Adipose tissue (tissue), 3 donors: ENCODE results near the gene GBA2. TPM values are rescaled to one million over a fixed set of nuclear protein-coding genes. Genes with fewer than 3 reads are reported as not detected.

Experiments used
- H3K27ac ChIP-seq: one replicate; pipeline ENCODE4 v1.5.1; 2013; ENCODE audit warnings: low read depth, low read length
- WGBS, 3 donors: extraction: QIAGEN DNeasy Blood & Tissue Kit; methylation state at CpG; one replicate each; pipeline ENCODE4 v1.1.7; 2013; 5-methylcytosine and 5-hydroxymethylcytosine counted together
- polyA plus RNA-seq, 3 donors: library from polyadenylated mRNA; stranded (reverse); fragments of 200-250 nt; gene quantifications; one replicate each; pipeline ENCODE4 v1.2.3, GENCODE V29; 2013
- donor health status: healthy with polysubstance abuse.
- donor health status: Bipolar disorder and iron deficiency.
- donor health status: healthy.

Gene GBA2
- polyA plus RNA-seq, 3 donors, result 24.0 to 48.8 (median 36.8) TPM

- no peak overlapping the region for H3K27ac ChIP-seq
- 68 to 80% (median 70%) methylated on average over 12 of the region's 12 CpGs for WGBS, 3 donors
Measured at GRCh38 chr9:35688558-35689541, 60.2 kb downstream of the GBA2 start.

GRCh38 chr9:35687972-35688557, 61.0 kb downstream of the GBA2 start:
- WGBS, 3 donors, result 87 to 95% (median 92%) methylated on average over 2 of the region's 2 CpGs
- H3K27ac ChIP-seq, result no peak overlapping the region

- H3K27ac ChIP-seq, result no peak overlapping the region
- 80 to 85% (median 83%) methylated on average over 2 of the region's 2 CpGs for WGBS, 3 donors
Measured at GRCh38 chr9:35687306-35687705, 61.7 kb downstream of the GBA2 start.

Other genes with a start within 250 kb of the GBA2 start
- gene TESK1, start 144.0 kb downstream of the GBA2 start, polyA plus RNA-seq, result 10 to 100 TPM; 22.6 to 98.7 (median 59.2) TPM
- gene CD72, start 130.8 kb downstream of the GBA2 start, polyA plus RNA-seq, result 1 to 10 TPM; 1.7 to 3.0 (median 1.8) TPM
- 1 to 10 TPM in 2 of 3 donors, under 1 TPM in 1; 0.58 to 3.3 (median 1.0) TPM for gene SIT1, start 98.3 kb downstream of the GBA2 start, polyA plus RNA-seq
- 10 to 100 TPM in 2 of 3 donors, not detected in 1; 37.0 to 41.8 TPM for gene RMRP, start 91.2 kb downstream of the GBA2 start, polyA plus RNA-seq
- 100 to 1,000 TPM in 1 of 3 donors, 10 to 100 TPM in 2; 35.5 to 121 (median 54.4) TPM for gene CCDC107, start 90.9 kb downstream of the GBA2 start, polyA plus RNA-seq
- gene ARHGEF39, start 84.0 kb downstream of the GBA2 start, polyA plus RNA-seq, result under 1 TPM; 0.22 to 0.82 (median 0.66) TPM
- gene CA9, start 75.3 kb downstream of the GBA2 start, polyA plus RNA-seq, result 10 to 100 TPM in 1 of 3 donors, 1 to 10 TPM in 2; 2.2 to 45.4 (median 7.4) TPM
- 100 to 1,000 TPM in 2 of 3 donors, 10 to 100 TPM in 1; 59.0 to 552 (median 253) TPM for gene TPM2, start 59.3 kb downstream of the GBA2 start, polyA plus RNA-seq
- 100 to 1,000 TPM in 2 of 3 donors, 10 to 100 TPM in 1; 72.4 to 310 (median 201) TPM for gene TLN1, start 17.0 kb downstream of the GBA2 start, polyA plus RNA-seq
- 10 to 100 TPM; 23.1 to 37.0 (median 33.0) TPM for gene CREB3, start 16.6 kb downstream of the GBA2 start, polyA plus RNA-seq
- gene RGP1, start 59 bp upstream of the GBA2 start, polyA plus RNA-seq, result 10 to 100 TPM in 1 of 3 donors, 1 to 10 TPM in 2; 7.3 to 16.0 (median 9.9) TPM
- under 1 TPM in 2 of 3 donors, not detected in 1; 0.30 to 1.00 TPM for gene MSMP, start 5.0 kb upstream of the GBA2 start, polyA plus RNA-seq
- gene NPR2, start 42.4 kb upstream of the GBA2 start, polyA plus RNA-seq, result 10 to 100 TPM in 2 of 3 donors, 1 to 10 TPM in 1; 4.9 to 27.1 (median 18.3) TPM
- under 1 TPM; 0.78 to 0.90 (median 0.80) TPM for gene SPAG8, start 63.0 kb upstream of the GBA2 start, polyA plus RNA-seq
- gene HINT2, start 65.8 kb upstream of the GBA2 start, polyA plus RNA-seq, result 100 to 1,000 TPM in 1 of 3 donors, 10 to 100 TPM in 2; 54.7 to 111 (median 63.3) TPM
- gene FAM221B, start 79.5 kb upstream of the GBA2 start, polyA plus RNA-seq, result under 1 TPM in 1 of 3 donors, not detected in 2; 0.03 TPM
- 1 to 10 TPM; 4.5 to 5.6 (median 5.1) TPM for gene TMEM8B, start 80.0 kb upstream of the GBA2 start, polyA plus RNA-seq
- gene OR13J1, start 121.2 kb upstream of the GBA2 start, polyA plus RNA-seq, result not detected
- 1 to 10 TPM; 3.6 to 9.4 (median 4.1) TPM for gene HRCT1, start 157.0 kb upstream of the GBA2 start, polyA plus RNA-seq
- gene SPAAR, start 160.3 kb upstream of the GBA2 start, polyA plus RNA-seq, result 10 to 100 TPM in 2 of 3 donors, 1 to 10 TPM in 1; 1.5 to 16.9 (median 14.6) TPM
- not detected for gene OR2S2, start 208.9 kb upstream of the GBA2 start, polyA plus RNA-seq